NCI-H2196 treated with DMSO at 0.1 percent for 48 hours (cell line): ENCODE data around the gene MYO3B.
"Not testable (repeated sequence)": the region's sequence is repeated elsewhere in the genome, so short reads cannot be mapped to it uniquely, and the experiment has no call there.

Experiments
- DNase-seq: peaks from one replicate; lab custom pipeline; 2025; ENCODE audit not compliant: unreplicated experiment; lab: John Stamatoyannopoulos, UW

Gene MYO3B

DNA sequence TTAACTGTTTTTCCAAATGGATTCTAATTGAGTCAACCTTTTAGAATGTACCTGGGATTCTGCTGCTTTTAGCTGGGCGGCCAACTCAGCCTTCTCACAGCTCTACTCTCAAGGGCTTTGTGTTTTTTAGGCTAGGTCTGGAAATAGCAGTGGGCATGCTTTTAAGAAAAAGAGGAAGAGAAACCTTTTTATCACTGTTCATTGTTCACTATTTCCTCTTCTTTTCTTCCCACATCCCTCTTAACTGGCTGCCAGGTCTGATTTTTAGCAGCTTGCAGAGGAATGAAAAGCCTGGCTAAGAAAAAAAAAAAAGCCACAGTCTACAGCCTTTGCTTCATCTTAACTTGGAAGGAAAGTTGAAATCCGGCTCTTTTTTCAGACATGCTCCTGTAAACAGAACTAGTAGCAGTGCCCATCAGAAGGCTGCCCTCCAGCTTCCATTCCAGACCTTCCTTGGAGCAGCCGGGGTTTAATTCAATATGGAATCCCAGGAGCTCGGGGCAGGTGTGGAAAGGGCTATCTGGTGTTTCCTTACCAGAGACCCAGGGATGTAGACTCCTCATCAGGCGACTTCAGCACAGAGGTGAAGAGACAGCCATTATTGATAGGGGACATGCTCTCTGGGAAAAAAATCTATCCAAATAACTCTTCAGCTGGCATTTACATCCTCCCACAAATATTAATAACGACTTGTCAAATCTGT, 230.7 kb downstream of the MYO3B start:
- no peak for DNase-seq

DNA sequence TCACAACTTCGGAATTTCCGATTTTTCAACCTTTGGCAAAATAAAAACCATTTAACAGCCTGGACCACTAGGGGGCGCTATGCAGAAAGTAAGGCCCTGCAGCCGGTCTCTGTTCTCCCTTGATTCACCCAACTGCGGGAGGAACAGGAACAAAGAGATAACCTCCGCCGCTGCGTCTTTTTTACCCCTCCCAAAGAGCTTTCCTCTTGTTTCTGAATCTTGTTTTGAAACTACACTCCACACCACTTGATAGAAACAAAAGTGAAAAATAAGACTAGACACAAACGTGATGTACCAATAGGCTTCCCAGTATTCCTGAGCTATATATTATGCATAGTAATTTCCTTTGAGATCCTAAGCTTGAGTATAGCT, 231.2 kb downstream of the MYO3B start:
- DNase-seq = peak; percentile 68

DNA sequence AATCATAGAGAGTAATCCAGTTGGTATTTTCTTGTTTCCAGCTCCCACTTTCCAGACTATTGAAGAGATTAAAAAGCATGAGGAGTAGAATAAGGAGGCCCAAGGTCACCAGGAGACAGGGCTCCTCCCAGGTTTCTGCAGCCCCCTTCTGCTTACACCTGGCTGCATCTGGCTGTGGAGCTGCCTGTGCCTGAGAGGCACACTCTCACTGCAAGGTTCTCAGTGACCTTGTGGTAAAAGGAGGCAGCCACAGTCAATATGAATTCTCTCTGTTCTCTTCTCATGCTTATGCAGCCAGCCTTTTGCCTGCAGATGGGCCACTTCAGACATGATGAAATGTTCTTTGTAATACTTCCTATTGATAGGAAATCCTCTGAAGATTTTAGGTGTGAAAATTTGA, 233.7 kb downstream of the MYO3B start:
- DNase-seq = no peak

GRCh38 chr2:170420961-170421687, 243.2 kb downstream of the MYO3B start:
- DNase-seq = no peak

DNA sequence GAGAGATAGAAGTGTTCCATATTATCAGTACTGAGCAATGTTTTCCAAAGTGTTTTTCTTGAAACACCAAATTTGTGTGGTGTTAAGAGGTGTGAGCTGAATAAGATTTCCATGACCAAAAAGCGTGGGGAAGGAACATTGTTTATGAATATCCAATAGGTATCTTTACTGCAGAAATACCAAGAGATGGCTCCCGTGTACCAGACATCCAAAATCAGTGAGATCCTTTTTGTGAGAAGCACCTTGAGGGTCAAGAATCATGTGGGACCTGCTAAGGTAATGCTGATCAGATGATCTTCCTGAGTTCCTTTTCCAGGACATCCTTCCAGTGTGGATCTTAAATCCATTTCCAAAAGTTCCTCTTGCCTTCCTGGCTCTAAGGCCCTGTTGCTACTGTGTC, 246.0 kb downstream of the MYO3B start:
- no peak for DNase-seq

GRCh38 chr2:170425281-170425751, 247.4 kb downstream of the MYO3B start:
- no peak for DNase-seq

GRCh38 chr2:170428868-170429267, 250.9 kb downstream of the MYO3B start:
- no peak for DNase-seq

DNA sequence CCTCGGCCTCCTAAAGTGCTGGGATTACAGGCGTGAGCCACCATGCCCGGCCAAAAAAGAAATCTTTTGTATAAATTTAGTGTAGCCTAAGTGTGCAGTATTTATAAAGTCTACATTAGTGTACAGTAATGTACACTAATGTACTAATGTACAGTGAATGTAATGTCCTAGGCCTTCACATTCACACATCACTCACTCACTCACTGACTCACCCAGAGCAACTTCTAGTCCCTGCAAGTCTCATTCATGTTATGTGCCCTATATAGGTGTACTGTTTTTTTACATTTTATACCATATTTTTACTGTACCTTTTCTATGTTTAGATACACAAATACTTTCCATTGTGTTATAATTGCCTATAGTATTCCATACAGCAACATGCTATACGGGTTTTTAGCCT, 254.9 kb downstream of the MYO3B start:
- DNase-seq = no peak

- DNase-seq = no peak
Observed at GRCh38 chr2:170433448-170433847, 255.5 kb downstream of the MYO3B start.

GRCh38 chr2:170434396-170434795, 256.4 kb downstream of the MYO3B start:
- DNase-seq = not testable (repeated sequence)

GRCh38 chr2:170434900-170435621, 257.1 kb downstream of the MYO3B start:
- DNase-seq = no peak

- no peak for DNase-seq
Observed at GRCh38 chr2:170436077-170436943, 258.4 kb downstream of the MYO3B start.

DNA sequence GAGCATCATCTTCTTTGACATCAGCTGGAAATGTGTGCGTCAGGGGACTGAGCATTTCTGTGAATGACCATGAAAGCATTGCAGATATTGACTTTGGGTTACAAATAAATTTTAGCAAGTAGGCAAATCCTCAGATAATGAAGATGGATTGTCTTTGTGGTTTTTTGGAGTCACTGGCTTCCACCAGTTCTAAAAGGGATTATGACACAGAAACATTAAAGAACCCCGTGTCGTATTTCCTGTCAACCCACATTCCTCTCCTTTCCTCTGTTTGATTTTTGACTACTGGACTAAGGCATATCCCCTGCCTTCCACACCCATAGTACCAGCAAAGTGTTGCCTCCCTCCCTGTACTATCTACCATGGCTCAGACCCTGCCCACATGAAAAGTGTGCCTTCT, 268.1 kb downstream of the MYO3B start:
- DNase-seq = no peak

- no peak for DNase-seq
Observed at GRCh38 chr2:170449034-170449433, 271.1 kb downstream of the MYO3B start.

DNA sequence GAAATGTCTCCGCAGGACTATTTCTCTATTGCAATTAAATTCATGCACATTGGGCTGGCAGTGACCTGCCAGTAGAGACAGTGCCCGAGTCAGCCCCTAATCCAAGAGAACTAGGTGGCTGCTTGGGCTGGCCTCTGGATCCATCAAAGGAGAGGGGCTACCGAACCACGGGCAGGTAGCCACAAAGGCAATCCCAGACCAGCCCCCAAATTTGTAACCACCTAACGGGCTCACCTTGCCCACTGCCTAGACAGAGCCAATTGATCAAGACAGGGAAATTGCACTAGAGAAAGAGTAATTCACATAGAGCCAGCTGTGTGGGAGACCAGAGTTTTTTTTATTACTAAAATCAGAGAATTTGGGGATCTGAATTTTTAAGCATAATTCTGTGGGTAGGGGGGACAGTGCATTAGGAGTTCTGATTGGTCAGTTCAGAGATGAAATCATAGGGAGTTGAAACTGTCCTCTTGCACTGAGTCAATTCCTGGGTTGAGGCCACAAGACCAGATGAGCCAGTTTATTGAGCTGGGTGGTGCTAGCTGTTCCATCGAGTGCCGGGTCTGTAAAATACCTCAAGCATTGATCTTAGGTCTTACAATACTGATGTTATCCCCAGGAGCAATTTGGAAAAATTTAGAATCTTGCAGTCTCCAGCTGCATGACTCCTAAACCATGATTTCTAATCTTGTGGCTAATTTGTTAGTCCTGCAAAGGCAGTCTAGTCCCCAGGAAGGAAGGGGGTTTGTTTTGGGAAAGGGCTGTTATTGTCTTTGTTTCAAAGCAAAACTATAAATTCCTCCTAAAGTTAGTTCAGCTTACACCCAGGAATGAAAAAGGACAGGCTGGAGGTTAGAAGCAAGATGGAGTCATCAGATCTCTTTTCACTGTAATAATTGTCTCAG, 276.8 kb downstream of the MYO3B start:
- no peak for DNase-seq

GRCh38 chr2:170455617-170456426, 277.9 kb downstream of the MYO3B start:
- no peak for DNase-seq

GRCh38 chr2:170456914-170457313, 279.0 kb downstream of the MYO3B start:
- no peak for DNase-seq

DNA sequence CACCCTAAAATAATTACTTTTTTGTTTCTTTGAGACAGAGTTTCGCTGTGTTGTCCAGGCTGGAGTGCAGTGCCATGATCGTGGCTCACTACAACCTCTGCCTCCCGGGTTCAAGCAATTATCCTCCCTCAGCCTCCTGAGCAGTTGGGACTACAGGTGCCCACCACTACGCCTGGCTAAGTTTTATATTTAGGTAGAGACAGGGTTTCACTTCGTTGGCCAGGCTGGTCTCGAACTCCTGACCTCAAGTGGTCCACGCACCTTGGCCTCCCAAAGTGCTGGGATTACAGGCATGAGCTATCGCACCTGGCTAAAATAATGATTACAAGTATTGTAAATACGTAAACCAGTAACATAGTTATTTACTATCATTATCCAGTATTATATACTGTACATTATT, 279.8 kb downstream of the MYO3B start:
- DNase-seq = no peak

DNA sequence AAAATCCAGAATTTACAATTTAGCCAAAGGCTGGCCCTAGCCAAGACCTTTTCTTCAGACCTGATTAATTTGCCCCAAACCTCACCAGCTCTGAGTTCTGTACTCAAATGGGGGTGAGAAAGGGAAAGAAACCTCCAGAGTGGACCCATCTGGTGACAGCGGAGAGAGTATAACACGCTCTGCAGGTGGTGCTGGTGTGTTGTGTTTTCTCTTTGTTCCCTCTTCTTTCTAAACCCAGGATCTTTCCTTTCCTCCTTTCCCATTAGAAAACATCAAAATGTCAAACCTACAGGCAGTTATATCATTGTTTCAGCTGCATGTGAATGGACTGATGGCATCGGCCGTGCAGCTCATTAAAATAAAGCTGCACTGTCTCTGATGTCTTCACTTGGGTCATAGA, 283.9 kb downstream of the MYO3B start:
- DNase-seq = no peak
